Mammary microvascular endothelial cell (primary cell): ENCODE measurements around the gene N4BP2. TPM values are rescaled to one million over a fixed set of nuclear protein-coding genes. Genes with fewer than 3 reads are reported as not detected.

ENCODE experiments used
- total RNA-seq: library from RNA; depleted of rRNA; stranded (reverse); fragments of >200 nt; gene quantifications from 2 replicates; pipeline ENCODE4 v1.2.3, GENCODE V29; 2015

Gene N4BP2
- total RNA-seq: 3.9 TPM in 2 replicates

DNA sequence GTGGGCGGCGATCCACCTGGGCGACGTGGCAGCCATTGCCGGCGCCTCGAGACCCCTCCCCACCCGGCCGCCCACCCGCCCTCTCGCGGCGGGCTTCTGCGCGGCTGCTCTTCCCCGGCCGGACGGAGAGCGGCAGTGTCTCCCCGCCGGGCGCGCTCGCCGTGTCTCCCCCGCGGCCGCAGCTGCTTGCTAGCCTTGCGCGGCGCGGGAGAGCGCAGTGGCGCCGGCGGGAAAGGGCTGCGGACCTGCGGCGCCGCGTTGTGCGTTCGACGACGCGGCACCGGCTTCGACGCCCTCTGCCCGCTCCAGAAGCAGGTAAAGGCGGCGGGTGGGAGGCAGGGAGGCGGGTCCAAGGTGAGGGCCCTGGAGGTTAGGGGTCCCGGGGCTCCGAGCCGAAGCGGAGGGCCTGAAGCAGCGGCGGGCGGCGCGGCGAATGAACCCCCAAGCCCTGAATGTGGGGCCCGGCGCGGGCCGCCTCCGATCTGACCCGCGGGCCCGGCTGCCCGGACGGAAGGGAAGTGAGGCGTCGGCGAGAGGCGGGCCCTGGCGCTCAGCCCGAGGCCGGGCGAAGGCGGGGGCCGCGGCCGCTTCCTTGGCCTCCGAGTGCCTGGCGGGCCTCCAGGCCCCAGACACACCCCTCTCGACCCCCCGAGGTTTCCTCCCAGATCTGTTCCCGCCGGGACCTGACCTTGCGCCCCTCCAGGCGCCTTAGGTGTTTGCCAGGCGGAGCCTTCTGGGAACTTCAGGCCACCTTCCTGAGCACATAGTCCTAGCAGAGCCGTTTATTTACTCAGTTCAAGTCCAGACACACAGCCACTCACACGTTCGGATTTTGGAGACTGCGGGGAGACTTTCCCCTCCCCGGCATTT, at the start of gene N4BP2:
Gene N4BP2, plus strand, starts transcription at position 135 of the 870 bp plus-strand sequence. CDS start 40,491 bp downstream, outside the sequence.

GRCh38 chr4:40196724-40197281, 140.2 kb downstream of the N4BP2 start, which contains the start of gene RHOH:
RHOH (plus strand) TSS chr4:40197031; CDS start chr4:40243387, 46,356 bp downstream.

Other genes with a start within 250 kb of the N4BP2 start
- 53.6 and 54.2 TPM in 2 replicates for gene PDS5A, start 78.9 kb upstream of the N4BP2 start, total RNA-seq
- gene RHOH, start 140.2 kb downstream of the N4BP2 start, total RNA-seq: 1.1 and 3.3 TPM in 2 replicates